Measurements from ENCODE around the gene P2RX2.

The P2RX2 gene

DNA sequence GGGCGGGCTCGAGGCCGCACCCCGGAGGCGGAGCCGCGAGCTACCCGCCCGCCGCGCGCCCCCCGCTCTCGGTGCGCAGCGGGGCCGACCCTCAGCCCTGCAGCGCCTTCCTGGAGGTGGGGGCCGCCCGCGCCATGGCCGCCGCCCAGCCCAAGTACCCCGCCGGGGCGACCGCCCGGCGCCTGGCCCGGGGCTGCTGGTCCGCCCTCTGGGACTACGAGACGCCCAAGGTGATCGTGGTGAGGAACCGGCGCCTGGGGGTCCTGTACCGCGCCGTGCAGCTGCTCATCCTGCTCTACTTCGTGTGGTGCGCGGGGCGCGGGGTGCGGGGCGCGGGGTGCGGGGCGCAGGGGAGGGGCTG, at the start of gene P2RX2:
Gene P2RX2, plus strand, starts transcription at position 94 of the 361 bp plus-strand sequence. Its CDS starts 41 bp downstream, at position 135.
- DNase-seq: no peak

DNA sequence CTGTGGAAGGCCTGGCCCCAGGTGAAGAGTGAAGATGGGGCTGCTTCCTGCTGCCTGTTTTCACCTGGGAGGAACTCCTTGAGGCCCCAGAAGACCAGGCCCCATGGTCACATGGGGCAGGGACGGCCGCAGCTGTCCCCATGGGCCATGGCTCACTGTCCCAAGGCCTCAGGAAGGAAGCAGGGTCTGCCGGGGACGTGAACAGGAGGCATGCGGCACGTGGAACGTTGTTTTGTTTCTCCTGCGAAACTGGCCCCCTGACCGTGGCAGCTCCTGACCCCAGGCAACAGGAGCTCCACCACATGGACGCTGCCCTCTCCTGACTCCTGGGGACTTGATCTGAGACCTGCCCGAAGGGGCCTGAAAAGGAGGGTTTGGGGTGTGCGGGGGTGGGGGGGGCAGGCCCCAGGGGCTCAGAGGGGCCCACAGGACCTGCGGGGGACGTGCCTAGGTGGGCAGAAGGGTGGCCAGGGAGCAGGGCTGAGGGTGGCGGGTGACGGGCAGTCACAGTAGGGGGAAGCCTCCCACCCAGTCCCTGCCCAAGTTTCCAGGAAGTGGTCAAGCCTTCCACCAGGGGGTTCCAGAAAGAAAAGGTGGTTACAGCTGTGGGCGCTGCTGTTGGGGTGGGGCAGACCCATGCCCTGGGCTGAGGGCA, 49.6 kb upstream of the P2RX2 start:
- no peak for DNase-seq

DNA sequence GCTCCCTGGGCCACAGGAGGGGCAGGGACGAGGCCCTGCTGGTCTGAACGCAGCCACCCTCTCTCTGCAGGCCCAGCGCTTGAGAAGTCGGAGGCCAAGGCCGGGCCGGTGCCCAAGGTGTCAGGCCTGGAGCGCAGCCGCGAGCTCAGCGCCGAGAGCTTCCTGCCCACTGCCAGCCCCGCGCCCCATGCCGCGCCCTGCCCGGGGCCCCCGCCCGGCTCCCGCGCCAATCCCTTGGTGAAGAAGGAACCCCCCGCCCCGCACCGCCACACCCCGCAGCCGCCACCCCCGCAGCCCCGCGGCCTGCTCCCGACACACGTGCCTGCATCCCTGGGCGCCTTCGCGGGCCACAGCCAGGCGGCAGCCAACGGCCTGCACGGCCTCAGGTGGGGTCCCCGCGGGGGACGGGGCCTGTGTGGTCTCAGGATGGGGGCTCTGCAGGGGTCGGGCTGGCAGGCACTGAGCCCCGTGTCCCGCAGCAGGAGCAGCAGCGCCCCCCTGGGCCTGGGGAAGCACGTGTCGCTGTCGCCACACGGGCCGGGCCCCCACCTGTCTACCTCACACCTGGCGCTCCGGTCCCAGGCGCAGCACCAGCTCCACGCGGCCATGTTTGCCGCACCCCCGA, 48.6 kb upstream of the P2RX2 start:
- DNase-seq: no peak

DNA sequence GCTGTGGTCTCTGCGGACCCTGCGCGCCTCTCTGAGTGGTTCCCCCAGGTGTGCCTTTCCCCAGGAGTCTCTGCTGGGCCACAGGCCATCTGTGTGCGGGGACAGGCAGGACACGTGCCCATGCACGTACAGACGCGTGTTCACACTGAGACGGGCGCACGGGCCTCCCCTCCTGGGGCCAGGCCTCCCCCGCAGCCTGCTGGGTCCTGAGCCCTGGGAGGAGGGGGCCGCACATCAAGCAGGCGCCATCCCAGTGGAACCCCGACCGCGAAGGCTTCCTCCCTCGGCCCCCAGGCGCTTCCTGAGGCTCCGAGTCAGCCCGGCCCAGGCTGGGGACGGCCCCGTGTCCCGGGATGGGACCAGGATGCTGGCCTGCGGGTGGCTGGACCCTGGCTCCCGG, 47.9 kb upstream of the P2RX2 start:
- DNase-seq: no peak

DNA sequence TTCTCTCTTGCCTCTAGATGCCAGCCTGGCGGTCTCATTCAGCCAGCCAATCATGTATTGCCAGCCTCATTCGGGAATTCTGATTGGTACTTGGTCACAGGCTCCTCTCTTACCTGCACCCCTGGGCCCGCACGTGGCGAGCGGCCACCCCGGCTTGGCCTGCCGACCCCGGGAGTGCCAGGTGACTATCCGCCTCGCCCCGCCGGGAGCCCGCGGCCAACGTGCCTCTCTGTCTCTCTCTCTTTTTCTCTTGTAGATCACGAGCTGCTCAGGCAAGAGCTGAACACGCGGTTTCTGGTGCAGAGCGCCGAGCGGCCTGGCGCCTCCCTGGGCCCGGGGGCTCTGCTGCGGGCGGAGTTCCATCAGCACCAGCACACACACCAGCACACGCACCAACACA, 47.5 kb upstream of the P2RX2 start:
- no peak for DNase-seq

DNA sequence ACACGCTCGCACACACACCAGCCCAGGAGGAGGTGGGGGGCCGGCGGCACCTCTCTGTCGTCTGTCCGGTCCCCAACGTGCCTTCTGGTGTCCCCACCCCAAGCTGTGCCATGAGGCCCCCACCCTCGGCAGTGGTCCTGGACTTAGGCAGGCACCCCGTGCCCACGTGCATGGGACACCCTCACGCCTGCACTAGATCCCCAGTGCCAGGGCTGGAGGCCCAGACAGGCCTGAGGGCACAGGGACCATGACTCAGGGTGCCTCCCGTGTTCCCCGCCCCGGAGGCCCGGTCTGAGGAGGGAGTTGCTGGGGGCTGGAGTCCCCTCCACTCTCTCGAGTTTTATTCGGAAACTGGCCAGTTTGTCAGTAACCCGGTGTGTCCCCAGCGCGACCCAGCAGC, 47.0 kb upstream of the P2RX2 start:
- DNase-seq: no peak

DNA sequence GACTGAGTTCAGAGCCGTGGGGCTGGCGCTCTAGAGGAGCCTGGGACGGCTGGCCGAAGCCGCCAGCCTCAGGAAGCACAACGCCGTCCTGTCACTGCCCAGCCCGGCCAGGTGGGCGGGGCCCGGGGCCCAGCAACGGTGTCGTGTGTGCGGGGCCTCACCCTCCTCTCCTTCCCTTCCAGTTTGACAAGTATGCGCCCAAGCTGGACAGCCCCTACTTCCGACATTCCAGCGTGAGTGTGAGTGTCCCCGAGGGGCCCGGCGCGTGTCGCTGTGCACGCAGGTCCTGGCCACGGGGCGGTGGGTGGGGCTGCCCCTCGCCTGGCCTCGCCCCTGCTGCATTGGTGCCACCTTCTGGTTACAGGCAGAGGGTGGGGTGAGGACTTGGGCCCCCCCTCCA, 46.5 kb upstream of the P2RX2 start:
- no peak for DNase-seq

DNA sequence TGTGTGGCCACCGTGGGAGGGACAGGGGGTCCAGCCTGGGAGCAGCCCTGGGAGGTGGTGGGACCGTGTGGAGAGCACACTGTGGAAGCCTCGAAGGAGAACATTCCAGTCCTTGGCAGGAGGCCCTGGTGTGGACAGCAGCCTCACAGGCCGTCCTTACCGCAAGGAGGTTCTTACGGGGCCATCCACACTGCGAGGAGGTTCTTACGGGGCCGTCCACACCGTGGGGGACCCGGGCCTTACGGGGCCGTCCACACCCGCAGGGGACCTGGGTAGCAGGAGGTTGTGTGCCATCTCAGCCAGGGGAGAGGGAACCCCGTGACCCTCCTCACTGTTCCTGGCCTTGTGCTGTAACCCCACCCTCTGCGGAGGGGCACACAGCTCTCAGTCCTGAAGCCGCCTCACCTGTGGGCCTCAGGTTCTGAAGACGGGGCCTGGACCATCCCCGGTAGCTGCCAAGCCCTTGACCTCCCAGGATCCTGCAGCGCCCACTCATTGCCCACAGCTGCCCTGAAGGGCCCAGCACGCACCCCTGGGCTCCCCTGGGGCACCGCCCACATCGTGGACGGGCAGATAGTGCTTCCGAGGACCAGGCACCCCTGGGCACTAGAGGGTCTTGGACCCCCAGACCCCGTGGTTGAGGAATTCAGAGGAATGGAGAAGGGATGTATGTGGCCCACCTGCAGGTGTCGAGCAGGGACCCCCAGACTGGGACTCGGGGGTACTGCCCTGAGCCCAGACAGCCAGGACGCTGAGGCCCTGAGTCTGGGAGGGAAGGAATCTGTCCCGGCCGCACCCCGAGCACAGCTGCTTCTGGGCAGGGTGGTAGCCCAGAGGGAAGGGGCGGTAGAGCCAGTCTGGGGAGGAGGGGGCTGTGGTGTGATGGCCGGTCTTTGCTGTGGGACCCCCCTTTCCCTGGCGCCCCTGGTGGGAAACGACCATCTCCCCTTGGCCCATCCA, 45.5 kb upstream of the P2RX2 start:
- DNase-seq: no peak

DNA sequence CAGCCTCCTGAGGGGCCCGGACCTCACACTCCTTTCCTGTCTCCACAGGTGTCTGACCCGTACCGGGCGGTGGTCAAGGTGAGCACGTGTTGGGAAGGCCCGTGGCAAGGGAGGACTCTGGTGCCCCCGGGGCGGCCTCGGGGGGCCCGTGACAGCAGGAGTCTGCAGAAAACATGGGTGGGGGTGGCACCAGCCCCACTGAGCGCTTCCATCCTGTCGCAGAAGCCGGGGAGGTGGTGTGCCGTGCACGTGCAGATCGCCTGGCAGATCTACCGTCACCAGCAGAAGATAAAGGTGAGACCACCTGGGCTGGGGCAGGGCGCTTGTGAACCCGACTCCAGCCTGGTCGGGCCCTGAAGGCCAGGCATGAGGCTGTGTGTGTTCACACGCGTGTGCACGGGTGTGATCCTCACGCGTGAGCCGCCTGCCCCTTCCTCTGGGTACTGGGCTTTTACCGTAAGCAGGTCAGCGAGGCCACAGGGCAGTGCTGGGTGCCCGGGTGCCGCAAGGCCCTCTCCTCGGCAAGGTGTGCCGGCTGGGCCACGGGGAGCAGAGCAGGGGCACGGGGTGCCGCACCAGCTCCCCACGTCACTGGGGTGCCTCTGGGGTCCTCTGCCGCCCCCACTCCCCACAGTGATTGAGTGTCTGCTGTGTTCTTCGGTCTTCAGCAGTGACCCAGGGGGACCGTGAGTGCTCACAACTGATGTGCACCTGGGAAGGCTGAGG, 44.1 kb upstream of the P2RX2 start:
- no peak for DNase-seq

DNA sequence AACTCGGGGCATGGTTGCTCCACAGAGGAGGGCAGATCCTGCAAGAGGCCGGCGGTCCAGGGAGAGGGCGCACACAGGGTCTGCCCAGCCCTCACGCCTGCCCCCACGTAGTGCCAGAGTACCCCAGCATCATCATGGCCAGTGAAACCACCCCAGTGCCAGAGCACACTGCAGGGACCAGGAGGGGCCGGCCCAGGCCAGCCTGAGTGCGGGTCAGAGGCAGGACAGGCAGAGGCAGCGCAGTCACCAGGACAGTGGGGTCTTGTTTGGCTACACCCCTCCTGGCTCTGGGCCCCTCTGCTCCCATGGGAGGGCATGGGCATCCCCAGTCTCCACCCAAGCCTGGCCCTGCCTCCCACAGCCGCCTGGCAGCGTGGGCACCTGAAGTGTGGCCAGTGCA, 42.9 kb upstream of the P2RX2 start:
- no peak for DNase-seq

DNA sequence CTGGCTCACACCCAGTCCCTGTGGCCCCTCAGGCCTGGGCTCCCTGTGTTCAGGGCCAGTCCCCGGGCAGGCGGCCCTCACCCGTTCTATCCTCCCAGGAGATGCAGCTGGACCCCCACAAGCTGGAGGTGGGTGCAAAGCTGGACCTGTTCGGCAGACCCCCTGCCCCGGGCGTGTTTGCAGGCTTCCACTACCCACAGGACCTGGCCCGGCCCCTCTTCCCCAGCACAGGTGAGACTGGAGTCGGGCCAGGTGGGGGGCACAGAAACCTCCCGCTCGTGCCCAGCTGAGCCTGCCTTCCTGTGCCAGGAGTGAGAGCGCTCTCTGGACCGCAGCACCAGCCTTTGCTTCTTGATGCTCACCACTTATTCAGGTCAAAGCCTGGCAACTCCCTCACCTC, 41.9 kb upstream of the P2RX2 start:
- no peak for DNase-seq

DNA sequence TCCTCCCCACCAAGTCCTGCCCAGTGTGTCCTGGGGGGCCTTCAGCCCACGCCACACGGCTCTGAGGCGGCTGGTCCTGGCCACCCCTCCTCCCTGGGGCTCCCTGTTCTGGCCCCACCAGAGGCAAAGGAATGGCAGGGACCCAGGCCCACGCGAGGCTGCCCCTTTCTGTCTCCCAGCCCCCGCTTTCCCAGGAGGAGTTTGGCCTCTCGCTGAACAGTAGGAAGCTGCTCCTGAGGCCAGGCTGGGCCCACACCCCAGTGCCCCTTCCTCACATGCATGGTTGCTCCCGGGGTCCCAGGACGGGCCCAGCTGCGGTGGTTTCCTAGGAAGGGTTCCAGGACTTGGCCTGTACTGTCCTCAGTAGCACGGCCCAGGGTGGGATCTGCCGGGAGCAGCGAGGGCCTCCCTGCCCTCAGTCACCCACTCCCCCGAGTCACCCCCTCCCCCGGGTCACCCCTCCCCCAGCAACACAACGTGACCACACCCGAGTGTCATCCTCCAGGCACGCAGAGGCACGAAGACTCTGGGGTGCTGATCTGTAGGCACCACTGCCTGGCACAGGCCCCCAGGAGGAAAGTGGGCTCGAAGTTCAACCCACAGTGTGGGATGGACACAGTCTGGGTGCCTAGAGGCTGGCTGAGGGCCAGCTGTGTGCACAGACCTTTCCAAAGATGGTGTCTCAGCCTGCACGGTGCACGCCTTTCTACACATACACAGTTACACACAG, 41.2 kb upstream of the P2RX2 start:
- no peak for DNase-seq

DNA sequence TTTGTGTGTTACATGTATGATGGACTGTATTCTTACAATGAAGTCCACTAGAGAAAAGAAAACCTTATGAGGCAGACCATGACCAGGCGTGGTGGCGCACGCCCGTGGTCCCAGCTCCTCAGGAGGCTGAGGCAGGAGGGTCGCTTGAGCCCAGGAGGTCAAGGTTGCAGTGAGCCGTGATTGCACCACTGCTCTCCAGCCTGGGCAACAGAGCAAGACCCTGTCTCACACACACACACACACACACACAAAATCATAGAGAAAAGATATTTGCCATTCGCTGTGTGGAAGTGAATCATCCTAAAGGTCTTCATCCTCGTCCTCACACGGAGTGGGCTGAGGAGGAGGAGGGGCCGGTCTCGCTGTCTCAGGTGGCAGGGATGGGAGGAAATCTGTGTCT, 40.5 kb upstream of the P2RX2 start:
- DNase-seq: no peak

DNA sequence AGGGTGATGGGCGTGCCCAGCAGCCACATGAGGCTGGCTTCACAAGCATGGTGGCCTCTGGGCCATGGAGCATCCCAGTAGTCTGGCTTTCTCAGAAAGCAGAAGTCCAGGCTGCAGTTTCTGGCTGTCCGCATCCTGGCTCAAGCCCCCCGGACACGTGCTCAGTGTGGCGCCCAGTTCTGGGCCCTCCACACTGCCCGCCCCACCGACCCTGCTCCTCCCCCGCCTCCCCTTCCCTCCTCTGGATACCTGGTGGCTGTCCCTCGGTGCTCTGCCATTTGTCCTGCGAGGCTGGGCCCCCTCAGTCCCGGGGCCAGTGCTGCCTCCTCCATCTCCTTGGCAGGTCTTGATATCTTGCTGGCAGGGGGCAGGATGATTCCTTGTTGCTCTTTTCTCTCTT, 39.8 kb upstream of the P2RX2 start:
- DNase-seq: no peak

DNA sequence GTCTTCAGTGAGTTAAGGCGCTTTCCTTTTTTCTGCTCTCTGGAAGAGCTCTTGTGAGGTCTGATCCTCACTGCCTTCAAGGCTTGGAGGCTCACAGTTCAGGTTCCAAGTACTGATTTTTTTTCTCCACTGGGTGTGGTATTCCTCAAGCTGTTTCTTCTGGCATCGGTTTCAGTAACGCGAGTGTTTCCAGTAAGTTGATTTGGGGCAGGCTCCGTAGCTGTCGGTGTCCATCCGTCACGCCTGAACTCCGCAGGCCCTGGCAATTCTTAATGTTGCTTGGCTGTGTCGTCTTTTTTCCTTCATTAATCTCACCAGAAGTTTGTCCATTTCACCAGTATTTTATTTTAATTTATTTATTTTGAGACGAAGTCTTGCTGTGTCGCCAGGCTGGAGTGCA, 38.8 kb upstream of the P2RX2 start:
- no peak for DNase-seq

DNA sequence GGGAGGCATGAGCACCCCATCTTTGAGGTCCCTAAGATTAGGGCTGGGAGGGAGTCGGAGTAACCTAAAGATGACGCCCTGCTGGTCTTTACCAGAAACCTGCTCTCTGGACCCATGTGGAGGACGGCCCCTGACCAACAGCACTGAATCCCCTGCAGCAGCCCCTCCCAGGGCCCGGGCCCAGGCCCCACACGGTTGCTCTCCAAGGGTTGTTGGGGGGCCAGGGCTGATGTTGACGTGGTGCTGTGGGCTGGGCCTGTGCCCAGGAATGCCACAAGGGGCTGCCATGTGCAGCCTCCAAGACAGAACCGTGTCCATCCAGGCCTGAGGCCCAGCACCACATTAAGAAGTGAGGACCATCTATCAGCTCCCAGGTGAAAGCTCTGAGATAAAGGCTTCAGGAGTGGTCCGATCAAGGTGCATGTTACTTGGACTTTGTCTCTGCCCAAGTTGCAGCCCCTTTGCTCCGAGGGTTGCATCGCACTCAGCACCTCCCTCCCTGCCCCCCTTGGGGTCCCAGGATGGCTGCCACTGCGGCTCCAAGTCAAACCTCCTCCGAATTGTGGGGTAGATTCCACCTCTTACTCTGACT, 37.8 kb upstream of the P2RX2 start:
- no peak for DNase-seq

DNA sequence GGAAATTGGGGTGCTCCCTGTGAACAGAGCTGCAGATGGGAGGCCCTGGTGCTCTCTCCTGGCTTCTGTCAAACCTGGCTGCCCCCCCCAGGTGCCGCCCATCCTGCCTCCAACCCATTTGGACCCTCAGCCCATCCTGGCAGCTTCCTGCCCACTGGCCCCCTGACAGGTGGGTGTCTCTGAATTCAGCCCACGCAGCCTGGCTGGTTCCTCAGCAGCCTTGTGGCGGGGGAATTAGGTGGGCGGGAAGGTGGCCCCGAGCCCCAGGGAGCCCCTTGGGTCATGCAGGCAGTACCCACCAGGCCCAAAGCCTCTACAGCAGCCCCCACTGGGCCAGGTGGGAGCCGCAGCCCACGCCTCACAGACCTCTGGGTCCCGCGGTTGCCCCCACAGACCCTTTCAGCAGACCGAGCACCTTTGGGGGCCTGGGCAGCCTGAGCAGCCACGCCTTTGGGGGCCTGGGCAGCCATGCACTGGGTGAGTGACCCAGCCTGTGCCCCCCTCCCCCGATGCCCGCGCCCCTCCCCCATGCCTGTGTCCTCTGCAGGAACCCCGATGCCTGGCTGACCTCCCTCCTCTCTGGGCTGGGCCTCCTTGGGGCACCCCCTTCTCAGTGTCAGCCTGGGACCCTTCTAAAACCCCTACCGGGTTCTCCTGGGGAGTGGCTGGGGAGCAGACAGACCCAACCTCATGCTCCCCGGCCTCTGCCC, 37.1 kb upstream of the P2RX2 start:
- no peak for DNase-seq

DNA sequence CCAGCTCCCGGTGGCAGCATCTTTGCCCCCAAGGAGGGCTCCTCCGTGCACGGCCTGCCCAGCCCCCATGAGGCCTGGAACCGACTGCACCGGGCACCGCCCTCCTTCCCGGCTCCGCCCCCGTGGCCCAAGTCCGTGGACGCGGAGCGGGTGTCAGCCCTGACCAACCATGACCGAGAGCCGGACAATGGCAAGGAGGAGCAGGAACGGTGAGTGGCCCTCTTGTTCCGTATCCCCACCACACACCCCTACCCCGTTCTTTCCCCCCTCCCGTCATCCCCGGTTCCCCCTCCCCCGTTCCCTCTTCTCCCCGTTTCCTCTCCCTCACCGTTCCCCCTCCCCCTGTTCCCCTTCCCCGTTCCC, 36.5 kb upstream of the P2RX2 start:
- DNase-seq: no peak

DNA sequence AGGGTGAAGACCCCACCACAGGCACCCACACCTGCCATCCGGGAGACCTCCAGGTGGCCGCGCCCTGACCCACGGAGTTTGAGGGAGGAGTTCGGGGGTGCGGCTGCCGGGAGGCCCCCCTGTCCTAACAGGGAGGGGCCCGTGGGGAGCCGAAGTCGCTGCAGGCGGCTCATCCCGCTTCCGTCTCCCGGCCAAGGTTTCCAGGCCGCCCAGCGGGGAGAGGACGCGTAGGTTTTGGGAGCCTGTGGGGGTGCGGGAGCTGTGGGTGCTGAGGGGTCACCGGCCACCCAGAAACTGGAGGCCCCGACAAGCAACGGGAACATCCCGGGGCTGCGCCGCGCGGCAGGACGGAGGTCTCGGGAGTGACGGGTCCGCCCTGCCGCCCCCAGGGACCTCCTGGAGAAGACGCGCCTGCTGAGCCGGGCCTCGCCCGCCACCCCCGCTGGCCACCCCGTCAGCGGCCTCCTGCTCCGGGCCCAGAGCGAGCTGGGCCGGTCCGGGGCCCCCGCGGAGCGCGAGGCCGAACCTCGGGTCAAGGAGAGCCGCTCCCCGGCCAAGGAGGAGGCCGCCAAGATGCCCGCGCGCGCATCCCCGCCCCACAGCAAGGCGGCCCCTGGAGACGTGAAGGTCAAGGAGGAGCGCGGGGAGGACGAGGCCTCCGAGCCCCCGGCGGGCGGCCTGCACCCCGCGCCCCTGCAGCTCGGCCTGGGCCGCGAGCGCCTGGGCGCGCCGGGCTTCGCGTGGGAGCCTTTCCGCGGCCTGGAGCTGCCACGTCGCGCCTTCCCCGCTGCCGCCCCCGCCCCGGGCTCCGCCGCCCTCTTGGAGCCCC, 35.8 kb upstream of the P2RX2 start:
- no peak for DNase-seq

DNA sequence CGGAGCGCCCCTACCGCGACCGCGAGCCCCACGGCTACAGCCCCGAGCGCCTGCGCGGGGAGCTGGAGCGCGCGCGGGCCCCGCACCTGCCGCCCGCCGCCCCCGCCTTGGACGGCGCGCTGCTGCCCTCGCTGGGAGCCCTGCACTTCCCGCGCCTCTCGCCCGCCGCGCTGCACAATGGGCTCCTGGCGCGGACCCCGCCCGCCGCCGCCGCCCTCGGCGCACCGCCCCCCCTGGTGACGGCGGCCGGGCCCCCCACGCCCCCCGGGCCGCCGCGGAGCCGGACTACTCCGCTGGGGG, 35.2 kb upstream of the P2RX2 start:
- no peak for DNase-seq

DNA sequence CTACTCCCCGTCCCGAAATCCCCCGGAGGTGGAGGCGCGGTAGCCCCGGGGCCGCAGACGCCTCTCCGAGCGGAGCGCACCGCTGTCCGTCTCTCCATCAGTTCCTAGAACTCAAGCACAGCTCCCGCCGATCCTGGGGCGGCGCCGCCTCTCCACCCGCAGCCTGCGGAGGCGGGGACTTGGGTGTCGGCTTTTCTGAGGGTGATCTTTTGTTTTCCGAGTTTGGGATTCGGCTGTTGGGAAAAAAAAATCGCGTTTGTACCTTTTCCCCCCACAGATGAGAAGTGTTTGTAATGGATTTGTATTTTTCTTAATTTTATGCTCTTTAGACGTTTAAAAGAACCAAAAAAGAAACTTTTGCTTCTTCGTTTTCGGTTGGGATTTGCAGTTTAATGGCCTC, 34.8 kb upstream of the P2RX2 start:
- DNase-seq: no peak
